ENCODE data around the gene SHLD2.
"Not testable (repeated sequence)": the region's sequence is repeated elsewhere in the genome, so short reads cannot be mapped to it uniquely, and the experiment has no call there.

SHLD2 gene

DNA sequence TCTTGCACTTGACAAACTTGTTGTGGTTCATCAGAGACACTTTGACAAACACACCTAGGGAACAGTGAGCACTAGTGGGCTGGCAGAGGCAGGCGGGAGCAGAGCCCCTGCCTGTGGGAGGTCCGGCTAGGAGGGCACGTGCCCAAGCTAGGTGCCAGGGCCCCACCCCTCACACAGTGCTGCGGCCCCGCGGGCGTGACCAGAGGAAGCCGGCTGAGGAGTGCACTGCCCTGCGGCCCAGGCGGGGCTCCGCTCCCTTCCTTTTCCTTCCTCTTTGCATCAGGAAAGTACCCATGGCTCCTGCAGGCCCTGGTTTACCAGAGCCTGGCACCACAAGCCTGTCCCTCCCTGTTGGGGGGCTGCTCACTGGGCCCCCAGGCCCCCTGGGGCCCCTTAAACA lies 121.1 kb downstream of the SHLD2 start:
- DNase-seq (ENCODE audit: low read depth), result not testable (repeated sequence)

GRCh38 chr10:87219370-87219769 lies 124.4 kb downstream of the SHLD2 start:
- not testable (repeated sequence) for DNase-seq (ENCODE audit: low read depth)

DNA sequence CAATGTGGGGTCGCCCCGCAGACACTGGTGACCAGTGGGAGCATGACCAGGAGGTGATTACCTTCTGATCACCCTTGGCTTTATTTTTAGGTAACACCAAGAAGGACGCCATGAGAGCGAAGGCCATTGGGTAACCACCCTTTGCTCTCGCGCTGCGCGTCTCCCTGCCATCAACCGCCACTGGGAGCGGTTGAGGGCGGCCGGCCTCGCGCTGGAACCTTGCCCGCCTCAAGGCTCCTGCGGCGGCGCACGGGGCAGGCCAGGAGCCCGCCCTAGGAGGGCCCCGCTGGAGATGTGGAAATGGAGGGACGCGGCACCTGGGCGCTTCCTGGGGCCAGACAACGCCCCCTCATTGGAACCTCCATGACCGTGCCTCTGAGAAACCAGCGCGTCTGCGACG lies 127.8 kb downstream of the SHLD2 start:
- not testable (repeated sequence) for DNase-seq (ENCODE audit: low read depth)

- DNase-seq (ENCODE audit: low read depth), result not testable (repeated sequence)
Observed at GRCh38 chr10:87225148-87225547, 130.1 kb downstream of the SHLD2 start, which contains the start of gene NUTM2A. Gene NUTM2A (plus strand): TSS chr10:87225448. CDS start chr10:87225831, 383 bp downstream.

DNA sequence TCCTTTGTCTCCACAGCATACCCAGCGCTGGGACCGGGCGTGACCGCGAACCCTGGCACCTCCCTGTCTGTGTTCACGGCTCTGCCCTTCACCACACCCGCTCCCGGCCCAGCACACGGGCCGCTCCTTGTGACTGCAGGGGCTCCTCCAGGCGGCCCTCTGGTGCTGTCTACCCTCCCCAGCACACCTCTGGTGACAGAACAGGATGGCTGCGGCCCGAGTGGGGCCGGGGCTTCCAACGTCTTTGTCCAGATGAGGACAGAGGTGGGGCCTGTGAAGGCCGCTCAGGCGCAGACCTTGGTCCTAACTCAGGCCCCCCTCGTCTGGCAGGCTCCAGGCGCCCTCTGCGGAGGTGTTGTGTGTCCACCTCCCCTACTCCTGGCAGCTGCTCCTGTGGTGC lies 133.2 kb downstream of the SHLD2 start:
- not testable (repeated sequence) for DNase-seq (ENCODE audit: low read depth)

DNA sequence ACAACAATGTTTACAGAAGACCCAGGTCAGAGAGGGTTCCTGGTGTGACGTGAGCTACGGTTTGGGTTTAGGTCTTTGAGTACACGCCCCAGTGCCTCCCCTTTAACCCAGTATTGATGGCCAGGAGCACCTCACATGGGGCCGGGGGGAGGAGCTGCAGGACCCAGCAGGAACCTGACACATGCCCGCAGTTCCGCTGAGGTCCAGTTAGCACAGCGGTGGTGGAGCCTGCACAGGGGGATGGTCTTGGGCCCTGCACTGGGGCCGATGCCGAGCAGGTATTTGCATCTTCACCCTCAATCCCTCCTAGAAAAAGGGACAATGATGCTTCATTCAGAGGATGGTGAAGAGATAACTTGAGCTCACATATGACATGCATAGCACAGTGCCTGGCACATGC lies 134.2 kb downstream of the SHLD2 start:
- not testable (repeated sequence) for DNase-seq (ENCODE audit: low read depth)

- DNase-seq (ENCODE audit: low read depth), result not testable (repeated sequence)
Observed at GRCh38 chr10:87234854-87235253, 139.8 kb downstream of the SHLD2 start.

- not testable (repeated sequence) for DNase-seq (ENCODE audit: low read depth)
Observed at GRCh38 chr10:87237244-87237643, 142.2 kb downstream of the SHLD2 start.

- DNase-seq (ENCODE audit: low read depth), result not testable (repeated sequence)
Observed at GRCh38 chr10:87239346-87239808, 144.4 kb downstream of the SHLD2 start.

Data from EH (cell line).